H1 (cell line): Measurements from ENCODE around the gene TSPAN9.

Experiments
- JUND ChIP-seq: IDR thresholded peaks from 2 replicates; pipeline ENCODE4 v1.6.1; 2011; ENCODE audit warnings: mild to moderate bottlenecking, improper control_type of control experiment, low read length
- TF ChIP-seq, protein P1 (sequence below), 3 experiments: IDR thresholded peaks; 1 replicate in 2 of 3; 2 replicates in 1 of 3; pipeline versions ENCODE4 v1.5.1 to v1.6.1; 2011; ENCODE audit warnings: low read length in 3 of 3, mild to moderate bottlenecking in 3 of 3, inconsistent platforms in 2 of 3, low read depth in 1 of 3, moderate library complexity in 1 of 3; ENCODE audit not compliant: insufficient read depth in 1 of 3; ENCODE audit errors: control extremely low read depth in 1 of 3

DNA sequence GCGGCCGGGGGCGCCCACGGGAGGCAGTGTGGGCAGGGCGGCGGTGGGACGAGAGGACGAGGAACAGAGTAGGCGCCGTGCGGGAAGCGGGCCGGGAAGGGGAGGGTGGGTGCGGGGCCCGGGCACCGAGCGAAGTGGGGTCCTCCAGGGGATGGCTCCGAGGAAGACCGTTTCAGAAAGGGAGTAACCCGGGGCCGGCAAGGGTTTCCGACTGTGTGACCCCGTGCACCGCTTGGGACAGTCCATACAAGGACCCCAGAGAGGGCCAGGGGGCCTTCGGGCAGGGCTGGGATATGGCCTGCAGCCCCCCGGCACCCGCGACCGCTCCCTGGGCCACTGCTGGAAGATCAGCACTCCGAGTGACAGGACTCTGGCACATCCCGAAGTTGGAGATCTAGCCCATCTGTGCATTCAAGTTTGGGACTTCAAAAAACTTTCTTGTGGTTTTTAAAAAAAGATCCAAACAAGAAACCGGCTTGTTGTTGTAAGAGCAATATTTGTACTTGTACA, 448 bp downstream of the TSPAN9 start:
- TF ChIP-seq, protein P1, sequence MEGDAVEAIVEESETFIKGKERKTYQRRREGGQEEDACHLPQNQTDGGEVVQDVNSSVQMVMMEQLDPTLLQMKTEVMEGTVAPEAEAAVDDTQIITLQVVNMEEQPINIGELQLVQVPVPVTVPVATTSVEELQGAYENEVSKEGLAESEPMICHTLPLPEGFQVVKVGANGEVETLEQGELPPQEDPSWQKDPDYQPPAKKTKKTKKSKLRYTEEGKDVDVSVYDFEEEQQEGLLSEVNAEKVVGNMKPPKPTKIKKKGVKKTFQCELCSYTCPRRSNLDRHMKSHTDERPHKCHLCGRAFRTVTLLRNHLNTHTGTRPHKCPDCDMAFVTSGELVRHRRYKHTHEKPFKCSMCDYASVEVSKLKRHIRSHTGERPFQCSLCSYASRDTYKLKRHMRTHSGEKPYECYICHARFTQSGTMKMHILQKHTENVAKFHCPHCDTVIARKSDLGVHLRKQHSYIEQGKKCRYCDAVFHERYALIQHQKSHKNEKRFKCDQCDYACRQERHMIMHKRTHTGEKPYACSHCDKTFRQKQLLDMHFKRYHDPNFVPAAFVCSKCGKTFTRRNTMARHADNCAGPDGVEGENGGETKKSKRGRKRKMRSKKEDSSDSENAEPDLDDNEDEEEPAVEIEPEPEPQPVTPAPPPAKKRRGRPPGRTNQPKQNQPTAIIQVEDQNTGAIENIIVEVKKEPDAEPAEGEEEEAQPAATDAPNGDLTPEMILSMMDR (IDR thresholded peaks at IDR 0.05; ENCODE audit: control extremely low read depth in 1 of 3, insufficient read depth in 1 of 3, low read depth in 1 of 3, low read length in 3 of 3) = no peak
- no peak for TF ChIP-seq JUND
